Heart left ventricle (tissue), 16 donors: ENCODE results near the gene MDC1. TPM values are rescaled to one million over a fixed set of nuclear protein-coding genes. Genes with fewer than 3 reads are reported as not detected.
"Not testable (repeated sequence)": the region's sequence is repeated elsewhere in the genome, so short reads cannot be mapped to it uniquely, and the experiment has no call there.

Experiments used
- ATAC-seq, 4 donors: fragments of 200-7000 bp; cut with Tn5 transposase; one replicate each; pipeline ENCODE4 v1.9.1; 2020 to 2022; ENCODE audit warnings: moderate library complexity in 4 of 4, mild to moderate bottlenecking in 3 of 4, moderate number of reproducible peaks in 1 of 4
- DNase-seq, 5 donors: peaks; one replicate each; pipeline ENCODE4 v3.0.0-alpha.2; 2020
- H3K27ac ChIP-seq, 12 donors: fragments of 200-600 bp; sonication (generic) in 4 of 12; one replicate each; pipeline versions ENCODE4 v1.5.0 to v1.8.0; 2016 to 2022; ENCODE audit warnings: mild to moderate bottlenecking in 2 of 12
- H3K27me3 ChIP-seq, 9 donors: fragments of 200-600 bp; sonication (generic) in 2 of 9; one replicate each; pipeline versions ENCODE4 v1.5.1 to v1.8.0; 2016 to 2022; ENCODE audit warnings: mild to moderate bottlenecking in 3 of 9
- H3K36me3 ChIP-seq, 9 donors: fragments of 200-600 bp; sonication (generic) in 2 of 9; one replicate each; pipeline versions ENCODE4 v1.5.0 to v1.8.0; 2018 to 2022; ENCODE audit warnings: mild to moderate bottlenecking in 2 of 9
- H3K4me1 ChIP-seq, 12 donors: fragments of 200-600 bp; sonication (generic) in 4 of 12; one replicate each; pipeline versions ENCODE4 v1.5.0 to v1.8.0; 2016 to 2022; ENCODE audit warnings: mild to moderate bottlenecking in 3 of 12
- H3K4me3 ChIP-seq, 12 donors: fragments of 200-600 bp; sonication (generic) in 4 of 12; one replicate each; pipeline versions ENCODE4 v1.5.0 to v1.8.0; 2017 to 2022; ENCODE audit warnings: mild to moderate bottlenecking in 9 of 12, moderate library complexity in 4 of 12
- H3K9me3 ChIP-seq, 12 donors: fragments of 200-600 bp; sonication (generic) in 4 of 12; one replicate each; pipeline versions ENCODE4 v1.5.0 to v1.8.0; 2016 to 2022; ENCODE audit warnings: mild to moderate bottlenecking in 1 of 12
- CTCF ChIP-seq, 12 donors: fragments of 200-600 bp; sonication (generic) in 4 of 12; IDR thresholded peaks; one replicate each; pipeline versions ENCODE4 v1.5.0 to v1.8.0; 2018 to 2022; ENCODE audit warnings: antibody characterized with exemption in 12 of 12, mild to moderate bottlenecking in 5 of 12
- POLR2A ChIP-seq, 2 donors: fragments of 450-650 bp; IDR thresholded peaks; one replicate each; pipeline ENCODE4 v1.6.1; 2017; ENCODE audit warnings: antibody characterized with exemption in 2 of 2, mild to moderate bottlenecking in 2 of 2, moderate library complexity in 2 of 2
- WGBS, 4 donors: extraction: QIAGEN DNeasy Blood & Tissue Kit in 2 of 4; methylation state at CpG; one replicate each; pipeline versions ENCODE4 v1.1.5 to v1.1.7; 2013 to 2018; 5-methylcytosine and 5-hydroxymethylcytosine counted together
- intact Hi-C, 10 donors: fragments of 100-400 bp; cut with DNase I; formaldehyde crosslinking; loops; one replicate each; pipeline versions ENCODE4 v1.11.1 to v1.14.2; 2022
- polyA plus RNA-seq, 2 donors: library from polyadenylated mRNA; stranded (reverse); fragments of 200-250 nt; gene quantifications; one replicate each; pipeline ENCODE4 v1.2.3, GENCODE V29; 2013
- total RNA-seq, 9 donors: library from RNA; depleted of rRNA in 2 of 9; stranded (reverse); fragments of >200 nt in 2 of 9; fragmentation: NEBNext Ultra II Directional in 3 of 9; extraction: Animal tissue kit (Norgen Biotek cat#: 25700) in 3 of 9; gene quantifications; one replicate each; pipeline versions ENCODE4 v1.1.0 to v1.2.4, GENCODE V29; 2016 to 2023
- donor health status: ischemic (EF 13 %, LVEDD 7.1; RV severe dilation, severe dysfunction).
- donor health status: healthy with polysubstance abuse.
- donor health status: DM: no; HTN: yes; CAD: no.
- donor health status: DM: no; HTN: no; CAD: no.
- donor health status: ischemic (EF 25% LVEDD 6.9; RV normal size, moderate dysfunction).
- donor health status: ischemic (EF 25% LVEDD 5.7; RV mildly dilated, moderate dysfunction).
- donor health status: healthy.
- donor health status: DM: yes; HTN: yes; CAD: no.
- donor health status: ischemic (EF 35%, LVEDD 5.7; RV mildly dilated, moderate dysfunction).
- donor health status: nonischemic (EF 11% LVEDD 7.7; RV severe dilation, severe dysfunction).
- donor health status: DM: yes; HTN: yes; CAD: no.
- donor health status: PGD.
- donor health status: ischemic (EF 29% LVEDD 5.4; RV normal size, mild dysfunction).
- donor health status: nonischemic (EF 23%, LVEDD 6.1; RV moderate dilation, normal function).

MDC1 gene
- total and polyA plus RNA-seq, 11 donors = 8.6 to 25.0 (median 16.0) TPM

GRCh38 chr6:30672445-30673253 lies 44.4 kb downstream of the MDC1 start, which contains the start of gene DHX16:
DHX16 (minus strand) TSS chr6:30673006; CDS start chr6:30672841, 165 bp downstream.
- WGBS, 4 donors = 0 to 1% (median 0%) methylated on average over 37 to 57 of the region's 57 CpGs
- peaks cover 0 to 57% (median 52%) of the 10 kb centered on the region in 9 donors for H3K36me3 ChIP-seq

GRCh38 chr6:30670760-30671527 lies 46.1 kb downstream of the MDC1 start:
- no peak overlapping the region for H3K27ac ChIP-seq
- peaks cover 0 to 24% (median 15%) of the 10 kb centered on the region in 12 donors for H3K4me1 ChIP-seq
- H3K9me3 ChIP-seq = no peaks in the 10 kb centered on the region
- TF ChIP-seq CTCF (IDR thresholded peaks at IDR 0.05) = no peak
- no peak for TF ChIP-seq POLR2A (IDR thresholded peaks at IDR 0.05)
- ATAC-seq (no peak), DNase-seq (no peak)
- H3K4me3 ChIP-seq = peak overlapping the region in 1 of 12 donors; percentile 76
- H3K36me3 ChIP-seq = peaks cover 0 to 57% (median 53%) of the 10 kb centered on the region in 9 donors
- 80 to 85% (median 84%) methylated on average over 27 of the region's 27 CpGs for WGBS, 4 donors
- no peaks in the 10 kb centered on the region for H3K27me3 ChIP-seq
- intact Hi-C loops = loop anchor here in 9 of 10 donors (5.0 to 10.0 kb wide), 6 partner anchors 54 to 204 kb away; partner anchors contain the start of genes HLA-E (in 3 of the 9), MRPS18B (in 1 of the 9) and PPP1R10 (in 1 of the 9)

More at GRCh38 chr6:30672445-30673253, 44.4 kb downstream of the MDC1 start, which contains the start of gene DHX16:
- Histone ChIP-seq H3K27ac (peak within 1 kb of the TSS in 11 of 12 donors; percentile 66 to 85 (median 79)), H3K9me3 (no peaks in the 10 kb centered on the region), H3K27me3 (no peaks in the 10 kb centered on the region), H3K4me1 (peaks cover 0 to 24% (median 15%) of the 10 kb centered on the region in 12 donors), H3K4me3 (peak within 1 kb of the TSS; percentile 76 to 98 (median 94))
- TF ChIP-seq CTCF (IDR thresholded peaks at IDR 0.05) (peak; percentile 77 to 97 (median 85)), POLR2A (IDR thresholded peaks at IDR 0.05) (peak in 1 of 2 donors; percentile 48)
- intact Hi-C loops = loop anchor here in 9 of 10 donors (5.0 to 10.0 kb wide), 6 partner anchors 55 to 202 kb away; partner anchors contain the start of genes HLA-E (in 3 of the 9), MRPS18B (in 1 of the 9) and PPP1R10 (in 1 of the 9)
- DNase-seq (peak; percentile 97 to 98 (median 97)), ATAC-seq (peak; percentile 64 to 93 (median 91))

- ATAC-seq, DNase-seq, H3K9me3 ChIP-seq, intact Hi-C loops, H3K27ac ChIP-seq, H3K27me3 ChIP-seq, H3K4me1 ChIP-seq, H3K4me3 ChIP-seq: not testable (repeated sequence)
- peaks cover 0 to 100% (median 97%) of the 10 kb centered on the region in 9 donors for H3K36me3 ChIP-seq
- 67 to 93% (median 86%) methylated on average over 2 of the region's 2 CpGs for WGBS, 4 donors
Measured at GRCh38 chr6:30666300-30666699, 50.8 kb downstream of the MDC1 start.

GRCh38 chr6:30664994-30665767 lies 51.9 kb downstream of the MDC1 start:
- 85 to 91% (median 89%) methylated on average over 34 of the region's 34 CpGs for WGBS, 4 donors
- H3K36me3 ChIP-seq = peaks cover 0 to 100% (median 100%) of the 10 kb centered on the region in 9 donors
- no peaks in the 10 kb centered on the region for H3K4me1 ChIP-seq
- no peak for ATAC-seq
- H3K27ac ChIP-seq = no peak overlapping the region
- H3K4me3 ChIP-seq = no peak overlapping the region
- no peaks in the 10 kb centered on the region for H3K9me3 ChIP-seq
- intact Hi-C loops = no loop called here
- TF ChIP-seq POLR2A (IDR thresholded peaks at IDR 0.05) (no peak), CTCF (IDR thresholded peaks at IDR 0.05) (no peak)
- H3K27me3 ChIP-seq = no peaks in the 10 kb centered on the region
- no peak for DNase-seq

GRCh38 chr6:30657922-30658321 lies 59.2 kb downstream of the MDC1 start:
- H3K27ac ChIP-seq, DNase-seq, H3K9me3 ChIP-seq, H3K4me3 ChIP-seq, intact Hi-C loops, H3K27me3 ChIP-seq, ATAC-seq, H3K4me1 ChIP-seq: not testable (repeated sequence)
- 86 to 98% (median 94%) methylated on average over 5 of the region's 5 CpGs for whole genome bisulfite sequencing, 4 donors
- peaks cover 8 to 100% (median 100%) of the 10 kb centered on the region in 9 donors for H3K36me3 ChIP-seq
